Measurements from ENCODE around the gene IL4.
A peak's percentile ranks its signal among the peaks of the same experiment; 100 is the strongest.
"Not testable (repeated sequence)": the region's sequence is repeated elsewhere in the genome, so short reads cannot be mapped to it uniquely, and the experiment has no call there.

IL4 gene

GRCh38 chr5:132673939-132674630 is at the start of gene IL4:
IL4 (plus strand) TSS chr5:132673989; CDS start chr5:132674051, 62 bp downstream.
- DNase-seq (ENCODE audit: low read depth in 1 of 2, low spot score in 1 of 2), result no peak

- no peak for DNase-seq (ENCODE audit: low read depth in 1 of 2, low spot score in 1 of 2)
Observed at GRCh38 chr5:132627470-132627869, 46.3 kb upstream of the IL4 start.

- DNase-seq (ENCODE audit: low read depth in 1 of 2, low spot score in 1 of 2), result no peak
Observed at GRCh38 chr5:132628814-132629213, 45.0 kb upstream of the IL4 start.

- DNase-seq (ENCODE audit: low read depth in 1 of 2, low spot score in 1 of 2), result no peak
Observed at GRCh38 chr5:132629230-132629944, 44.4 kb upstream of the IL4 start.

- not testable (repeated sequence) for DNase-seq (ENCODE audit: low read depth in 1 of 2, low spot score in 1 of 2)
Observed at GRCh38 chr5:132633587-132633986, 40.2 kb upstream of the IL4 start.

GRCh38 chr5:132635873-132636272 is 37.9 kb upstream of the IL4 start:
- DNase-seq (ENCODE audit: low read depth in 1 of 2, low spot score in 1 of 2), result no peak

- DNase-seq (ENCODE audit: low read depth in 1 of 2, low spot score in 1 of 2), result no peak
Observed at GRCh38 chr5:132637241-132637640, 36.5 kb upstream of the IL4 start.

- DNase-seq (ENCODE audit: low read depth in 1 of 2, low spot score in 1 of 2), result no peak
Observed at GRCh38 chr5:132639706-132640130, 34.1 kb upstream of the IL4 start.

- DNase-seq (ENCODE audit: low read depth in 1 of 2, low spot score in 1 of 2), result no peak
Observed at GRCh38 chr5:132640613-132641012, 33.2 kb upstream of the IL4 start.

- peak in 1 of 2 donors; percentile 31 for DNase-seq (ENCODE audit: low read depth in 1 of 2, low spot score in 1 of 2)
Observed at GRCh38 chr5:132641241-132641723, 32.5 kb upstream of the IL4 start.

GRCh38 chr5:132641841-132642240 is 31.9 kb upstream of the IL4 start:
- no peak for DNase-seq (ENCODE audit: low read depth in 1 of 2, low spot score in 1 of 2)

- DNase-seq (ENCODE audit: low read depth in 1 of 2, low spot score in 1 of 2), result no peak
Observed at GRCh38 chr5:132644177-132644576, 29.6 kb upstream of the IL4 start.

GRCh38 chr5:132646583-132647266 is 27.1 kb upstream of the IL4 start:
- no peak for DNase-seq (ENCODE audit: low read depth in 1 of 2, low spot score in 1 of 2)

- DNase-seq (ENCODE audit: low read depth in 1 of 2, low spot score in 1 of 2), result no peak
Observed at GRCh38 chr5:132647473-132647872, 26.3 kb upstream of the IL4 start.

- DNase-seq (ENCODE audit: low read depth in 1 of 2, low spot score in 1 of 2), result no peak
Observed at GRCh38 chr5:132648355-132648754, 25.4 kb upstream of the IL4 start.

GRCh38 chr5:132651838-132652469 is 21.8 kb upstream of the IL4 start:
- no peak for DNase-seq (ENCODE audit: low read depth in 1 of 2, low spot score in 1 of 2)

- no peak for DNase-seq (ENCODE audit: low read depth in 1 of 2, low spot score in 1 of 2)
Observed at GRCh38 chr5:132653716-132654115, 20.1 kb upstream of the IL4 start.

- DNase-seq (ENCODE audit: low read depth in 1 of 2, low spot score in 1 of 2), result no peak
Observed at GRCh38 chr5:132655821-132656773, 17.7 kb upstream of the IL4 start.

- no peak for DNase-seq (ENCODE audit: low read depth in 1 of 2, low spot score in 1 of 2)
Observed at GRCh38 chr5:132656774-132657355, 16.9 kb upstream of the IL4 start.

Measured in activated CD4-positive, alpha-beta T cell treated with anti-CD3 and anti-CD28 coated beads, Interleukin-2, amount 50 U/mL, for 24 hours (primary cell).